Epithelial cell of prostate (primary cell): ENCODE data around the gene SLC6A5.

Experiments
- DNase-seq: peaks from one replicate; pipeline ENCODE4 v3.0.0-alpha.2; 2011; ENCODE audit warnings: low read depth, low spot score
- H3K27ac ChIP-seq: fragments of 450-650 bp; 2 replicates; pipeline ENCODE4 v1.5.1; 2017; ENCODE audit warnings: mild to moderate bottlenecking

Gene SLC6A5

DNA sequence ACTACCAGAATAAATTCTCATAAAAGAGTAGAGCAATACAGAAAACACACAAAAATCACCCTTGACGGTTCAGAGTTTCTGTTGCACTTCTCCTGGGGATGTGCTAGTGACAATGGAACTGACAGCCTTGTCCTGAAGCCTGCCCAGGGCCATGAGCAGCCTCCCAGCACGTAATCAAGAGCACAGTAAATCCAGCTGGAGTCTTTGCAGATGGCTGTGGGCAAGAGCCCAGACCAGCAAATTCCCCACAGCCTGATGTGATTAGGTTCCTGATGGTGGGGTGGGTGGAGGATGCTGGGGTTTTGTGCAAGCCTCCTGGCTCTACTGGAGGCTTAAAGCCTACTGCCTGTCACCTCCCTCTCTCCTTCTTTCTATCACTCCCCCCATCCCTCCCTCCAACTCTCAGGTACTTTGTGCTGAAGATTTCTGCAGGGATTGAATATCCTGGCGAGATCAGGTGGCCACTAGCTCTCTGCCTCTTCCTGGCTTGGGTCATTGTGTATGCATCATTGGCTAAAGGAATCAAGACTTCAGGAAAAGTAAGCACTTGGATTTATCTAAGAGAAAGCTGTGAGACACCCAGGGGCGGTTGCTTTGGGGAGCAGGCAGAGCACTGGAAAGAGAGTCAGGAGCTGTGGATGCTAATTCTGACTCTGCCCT, 18.1 kb downstream of the SLC6A5 start:
- no peak for DNase-seq

GRCh38 chr11:20618083-20618482, 18.7 kb downstream of the SLC6A5 start:
- H3K27ac ChIP-seq: no peak overlapping the region
- no peak for DNase-seq

More for the DNA sequence above, 18.1 kb downstream of the SLC6A5 start:
- no peak overlapping the region for H3K27ac ChIP-seq

DNA sequence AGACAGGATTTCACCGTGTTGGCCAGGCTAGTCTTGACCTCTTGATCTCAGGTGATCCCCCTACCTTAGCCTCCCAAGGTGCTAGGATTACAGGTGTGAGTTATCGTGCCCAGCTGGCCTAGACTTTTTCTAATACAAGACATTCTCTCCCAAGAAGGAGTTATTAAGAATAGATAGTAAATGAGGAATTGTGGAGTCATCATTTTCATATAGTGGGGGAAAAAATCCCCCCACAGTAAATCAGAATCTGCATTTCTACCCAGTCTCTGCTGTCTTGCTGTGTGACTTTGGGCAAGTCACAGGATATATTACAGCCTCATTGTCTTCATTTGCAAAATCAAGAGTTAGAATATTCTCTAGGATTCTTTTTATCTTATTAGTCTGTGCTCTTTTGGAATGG, 21.6 kb downstream of the SLC6A5 start:
- DNase-seq: no peak
- no peak overlapping the region for H3K27ac ChIP-seq

- DNase-seq: no peak
- H3K27ac ChIP-seq: no peak overlapping the region
Observed at GRCh38 chr11:20621679-20622078, 22.3 kb downstream of the SLC6A5 start.

DNA sequence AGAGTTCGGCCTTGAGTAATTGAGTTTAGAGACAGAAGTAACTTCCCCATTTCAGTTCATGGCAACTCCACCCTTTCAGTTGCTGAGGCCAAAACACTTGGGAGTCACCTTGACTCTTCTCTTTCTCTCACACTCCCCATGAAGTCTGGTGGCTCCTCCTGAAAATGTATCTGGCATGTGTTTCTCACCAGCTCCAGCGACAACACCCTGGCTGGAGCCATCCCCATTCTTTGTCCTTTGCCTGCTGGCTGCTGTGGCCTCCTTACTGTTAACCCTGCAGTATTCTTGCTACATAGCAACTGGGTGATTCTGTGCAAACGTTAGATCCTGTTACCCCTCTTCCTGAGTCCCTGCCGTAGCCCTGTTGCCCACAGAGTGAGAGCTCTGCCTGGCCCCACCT, 23.8 kb downstream of the SLC6A5 start:
- DNase-seq: no peak

GRCh38 chr11:20626279-20626678, 26.9 kb downstream of the SLC6A5 start:
- no peak for DNase-seq
- no peak overlapping the region for H3K27ac ChIP-seq

More for the DNA sequence above, 23.8 kb downstream of the SLC6A5 start:
- no peak overlapping the region for H3K27ac ChIP-seq

DNA sequence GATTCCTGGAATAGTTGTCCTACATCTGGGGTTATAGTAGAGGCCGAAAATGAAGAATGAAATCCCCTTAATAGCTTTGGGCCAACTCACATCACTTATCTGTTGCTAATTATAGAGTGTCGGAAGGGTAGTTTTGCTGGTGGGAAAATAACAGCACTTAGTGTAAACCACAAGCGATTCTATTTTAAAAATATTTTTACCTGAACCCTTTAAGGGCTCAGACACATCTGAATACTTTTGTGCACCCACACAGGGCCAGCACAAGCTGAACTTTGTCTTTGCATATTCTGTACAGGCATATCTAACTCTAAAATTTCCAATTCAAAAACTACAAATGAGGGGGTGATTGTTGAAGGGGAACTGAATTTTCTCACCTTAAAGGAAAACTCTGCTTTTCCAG, 27.6 kb downstream of the SLC6A5 start:
- DNase-seq: no peak
- no peak overlapping the region for H3K27ac ChIP-seq

DNA sequence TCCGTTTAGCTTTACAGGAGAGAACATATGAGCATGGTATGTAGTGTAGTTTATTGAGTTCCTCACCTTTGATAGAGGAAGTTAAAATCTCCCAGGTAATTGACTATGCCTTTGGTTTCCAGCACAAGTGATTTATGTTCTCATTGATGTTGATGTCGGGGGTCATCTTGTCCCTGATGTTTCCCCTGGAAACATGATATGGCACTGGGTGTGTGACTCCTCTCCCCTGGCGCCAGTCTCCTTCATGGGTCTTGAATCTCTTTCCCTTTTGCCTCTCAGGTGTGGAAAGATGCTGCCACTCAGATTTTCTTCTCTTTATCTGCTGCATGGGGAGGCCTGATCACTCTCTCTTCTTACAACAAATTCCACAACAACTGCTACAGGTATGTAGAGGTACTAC, 28.3 kb downstream of the SLC6A5 start:
- no peak for DNase-seq

DNA sequence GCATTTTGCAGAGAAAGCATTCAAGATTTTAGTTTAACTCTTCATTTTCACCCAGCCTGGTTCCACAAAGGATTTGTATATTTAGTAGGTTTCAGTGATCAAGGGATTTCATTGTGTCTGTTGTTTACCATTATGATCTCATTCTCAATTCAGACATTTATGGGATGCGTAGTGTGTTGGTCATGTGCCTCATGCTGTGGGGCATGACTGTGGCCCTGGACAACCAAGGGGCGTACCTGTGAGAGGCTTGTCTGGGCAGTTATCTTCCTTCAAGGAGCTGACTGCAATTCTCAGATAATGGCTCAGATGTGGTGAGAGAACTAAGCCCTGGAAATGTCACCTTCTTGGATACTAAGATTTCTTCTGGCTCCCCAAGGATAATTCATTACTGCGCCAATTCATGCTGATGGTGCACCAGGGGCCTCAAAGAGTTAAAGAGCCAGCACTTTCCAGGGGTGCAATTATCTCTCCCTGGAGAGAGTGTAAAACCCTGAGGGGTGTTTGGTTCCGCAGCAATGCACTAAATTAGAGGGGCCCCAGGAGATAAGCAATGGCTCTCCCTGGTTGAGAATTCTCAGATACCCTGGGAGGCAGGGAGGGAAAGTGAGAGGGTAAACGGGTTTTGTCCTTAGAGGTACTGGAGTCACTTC, 32.2 kb downstream of the SLC6A5 start:
- DNase-seq: peak; percentile 79

More for the DNA sequence above, 28.3 kb downstream of the SLC6A5 start:
- H3K27ac ChIP-seq: no peak overlapping the region

DNA sequence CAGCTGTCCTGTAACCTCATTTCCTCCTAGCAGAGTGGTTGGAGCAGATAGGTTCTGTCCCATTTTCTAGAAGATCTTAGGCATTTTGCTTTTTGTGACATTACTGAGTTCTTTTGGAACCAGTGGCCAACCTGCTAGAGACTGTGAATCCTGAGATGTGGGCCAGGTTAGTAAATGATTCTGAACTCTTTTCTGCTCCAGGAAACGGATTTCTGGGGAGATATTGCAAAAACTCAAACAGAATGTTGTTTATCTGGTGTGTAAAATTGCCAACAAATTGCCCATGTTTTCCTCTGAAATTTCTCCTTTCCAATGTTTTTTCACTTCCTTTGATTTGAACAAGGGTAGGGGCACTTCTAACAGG, 32.7 kb downstream of the SLC6A5 start:
- peak overlapping the region; percentile 57 for H3K27ac ChIP-seq
- no peak for DNase-seq

More for the DNA sequence above, 32.2 kb downstream of the SLC6A5 start:
- H3K27ac ChIP-seq: peak overlapping the region; percentile 57

- H3K27ac ChIP-seq: no peak overlapping the region
- DNase-seq: no peak
Observed at GRCh38 chr11:20634044-20634443, 34.6 kb downstream of the SLC6A5 start.

DNA sequence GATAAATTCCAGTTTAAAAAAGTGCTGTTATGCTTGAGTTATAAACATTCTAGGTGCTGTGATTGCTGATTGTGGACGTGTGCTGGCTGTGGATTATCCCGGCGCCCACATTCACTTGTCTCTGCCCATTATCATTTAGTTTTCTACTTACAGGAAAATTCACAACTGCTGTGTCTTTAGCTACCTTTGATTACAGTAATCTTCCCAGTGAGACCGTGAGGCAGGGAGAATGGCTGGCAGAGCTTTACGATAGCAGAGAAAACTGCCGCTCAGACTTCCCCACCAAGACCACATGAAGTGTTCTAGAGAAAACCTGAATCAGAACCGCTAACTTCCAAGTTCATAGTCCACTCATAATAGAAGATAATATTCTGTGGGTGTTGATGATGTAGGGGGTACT, 35.4 kb downstream of the SLC6A5 start:
- no peak overlapping the region for H3K27ac ChIP-seq

DNA sequence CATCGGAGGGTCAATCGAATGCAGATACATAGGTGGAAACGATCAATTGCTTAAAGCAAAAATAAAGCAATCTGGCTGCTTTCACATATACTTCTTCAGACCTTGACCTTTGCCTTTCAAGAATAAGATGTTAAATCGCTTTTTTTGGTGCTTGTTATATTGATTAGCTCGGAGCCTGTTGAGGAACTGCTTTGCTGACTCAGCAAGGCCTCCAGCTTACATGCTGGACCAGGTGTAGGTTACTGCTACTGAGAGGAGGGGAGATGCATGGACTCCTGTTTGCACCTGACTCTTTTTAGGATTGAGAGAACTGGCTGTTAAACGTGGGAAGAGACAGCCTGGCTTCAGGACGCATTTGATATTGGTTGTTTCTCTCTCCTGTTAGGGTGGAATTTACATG, 38.7 kb downstream of the SLC6A5 start:
- DNase-seq: no peak

More for the DNA sequence above, 35.4 kb downstream of the SLC6A5 start:
- no peak for DNase-seq

DNA sequence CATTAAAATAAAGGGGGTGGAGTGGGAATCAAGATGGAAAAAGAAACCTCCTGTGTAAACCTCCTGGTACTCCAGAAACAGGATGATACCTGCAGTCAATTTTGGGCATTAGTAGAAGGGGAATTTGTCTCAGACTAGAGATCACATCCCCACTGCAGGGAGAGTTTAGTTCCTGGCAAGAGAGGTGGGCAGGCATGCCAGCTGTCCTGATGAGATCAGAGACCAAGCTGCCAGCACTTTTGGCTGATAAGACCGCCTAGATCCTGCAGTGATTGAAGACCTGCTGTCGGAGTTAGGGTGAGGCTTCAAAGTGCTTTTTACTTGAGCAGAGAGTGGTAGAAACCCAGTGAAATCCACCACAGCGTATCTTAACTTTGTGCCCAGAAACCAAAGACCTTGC, 40.3 kb downstream of the SLC6A5 start:
- DNase-seq: no peak
- H3K27ac ChIP-seq: no peak overlapping the region

More for the DNA sequence above, 38.7 kb downstream of the SLC6A5 start:
- no peak overlapping the region for H3K27ac ChIP-seq

GRCh38 chr11:20640401-20640800, 41.0 kb downstream of the SLC6A5 start:
- DNase-seq: no peak
- H3K27ac ChIP-seq: no peak overlapping the region

DNA sequence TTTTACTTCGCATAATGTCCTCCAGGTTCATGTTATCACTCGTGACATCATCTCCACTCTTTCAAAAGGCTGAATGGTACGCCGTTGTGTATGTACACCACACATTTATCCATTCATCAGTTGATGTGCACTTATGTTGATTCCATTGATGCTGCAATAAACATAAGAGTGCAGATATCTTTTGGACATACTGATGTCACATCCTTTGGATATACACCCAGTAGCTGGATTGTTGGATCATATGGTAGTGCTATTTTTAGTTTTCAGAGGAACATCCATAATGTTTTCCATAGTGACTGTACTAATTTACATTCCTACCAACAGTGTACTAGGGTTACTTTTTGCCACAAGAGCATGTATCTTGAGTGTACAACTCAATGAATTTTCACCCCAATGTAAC, 45.0 kb downstream of the SLC6A5 start:
- H3K27ac ChIP-seq: no peak overlapping the region
- no peak for DNase-seq

DNA sequence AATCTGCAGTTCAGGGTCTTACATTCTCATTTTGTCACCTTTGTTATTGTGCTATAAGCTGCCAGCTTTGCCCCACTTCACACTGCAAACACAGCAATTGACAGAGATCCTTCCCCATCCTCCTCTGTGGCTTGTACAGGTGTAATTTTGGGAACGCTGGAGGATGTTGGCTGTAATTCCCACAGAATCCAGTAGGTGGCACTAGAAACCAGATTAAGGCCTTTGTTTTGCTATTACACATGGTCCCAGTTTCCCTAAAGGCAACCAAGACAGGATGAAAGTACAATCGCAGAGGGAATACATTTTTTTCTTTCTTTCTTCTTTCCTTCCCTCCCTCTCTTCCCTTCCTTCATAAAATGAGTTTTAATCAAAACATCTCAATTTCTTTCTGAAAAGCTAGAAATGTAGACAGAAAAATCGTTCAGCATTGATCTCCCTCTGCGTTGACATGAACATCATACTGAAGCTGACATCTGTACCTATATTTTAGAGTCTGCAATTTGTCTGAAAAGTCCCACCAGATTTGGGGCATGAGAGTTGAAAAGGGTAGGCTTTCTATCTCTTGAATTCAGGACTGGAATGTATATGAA, 48.7 kb downstream of the SLC6A5 start:
- DNase-seq: no peak
- no peak overlapping the region for H3K27ac ChIP-seq

DNA sequence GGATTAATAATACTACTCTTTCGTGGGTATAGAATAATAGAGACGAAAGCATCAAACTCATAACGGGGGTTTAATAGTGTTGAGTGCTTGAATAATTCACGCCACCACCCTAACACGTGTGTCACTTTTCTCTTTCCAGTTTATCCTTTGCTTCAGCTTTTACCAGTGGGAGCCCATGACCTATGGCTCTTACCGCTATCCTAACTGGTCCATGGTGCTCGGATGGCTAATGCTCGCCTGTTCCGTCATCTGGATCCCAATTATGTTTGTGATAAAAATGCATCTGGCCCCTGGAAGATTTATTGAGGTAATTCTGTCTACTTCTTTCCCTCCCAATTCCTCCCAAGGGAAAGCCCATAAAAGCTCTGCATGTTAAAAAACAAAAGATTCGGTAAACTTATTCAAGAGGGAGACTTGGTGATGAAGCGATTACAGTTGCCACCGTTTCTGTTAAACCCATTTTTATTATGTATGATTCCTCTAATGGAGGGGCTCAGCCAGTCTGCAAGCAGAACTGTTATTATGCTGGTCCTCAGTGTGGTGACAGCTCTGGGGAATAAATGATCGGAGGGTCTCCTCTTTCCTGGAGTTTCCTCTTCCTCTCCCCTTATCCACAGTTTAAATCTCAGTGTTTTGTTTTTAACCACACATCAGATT, 52.9 kb downstream of the SLC6A5 start:
- DNase-seq: no peak
- H3K27ac ChIP-seq: no peak overlapping the region

DNA sequence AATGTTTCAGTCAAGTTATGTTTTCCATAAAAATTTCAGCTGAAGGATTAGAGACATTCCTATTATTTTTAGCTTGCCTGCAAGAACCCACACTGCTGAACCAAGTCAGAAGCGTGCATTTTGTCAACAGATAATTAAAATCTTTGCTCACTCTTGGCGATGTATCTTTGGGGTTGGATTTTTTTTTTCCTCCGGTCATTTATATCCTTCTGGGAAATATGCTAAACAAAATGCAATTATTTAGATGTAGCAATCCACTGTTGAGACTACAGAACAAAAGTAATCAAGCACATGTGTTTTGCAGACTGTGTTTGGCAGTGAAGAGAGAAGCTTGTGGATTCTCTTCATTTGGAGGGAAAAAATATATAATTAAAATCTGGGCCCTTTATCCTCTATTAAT, 54.6 kb downstream of the SLC6A5 start:
- DNase-seq: no peak

GRCh38 chr11:20656901-20657300, 57.5 kb downstream of the SLC6A5 start:
- no peak overlapping the region for H3K27ac ChIP-seq
- no peak for DNase-seq

More for the DNA sequence above, 54.6 kb downstream of the SLC6A5 start:
- H3K27ac ChIP-seq: no peak overlapping the region

- no peak for DNase-seq
- H3K27ac ChIP-seq: no peak overlapping the region
Observed at GRCh38 chr11:20658135-20658534, 58.7 kb downstream of the SLC6A5 start.
